ENCODE data around the gene F2RL3.

Gene F2RL3

GRCh38 chr19:16875584-16876555 is 12.9 kb upstream of the F2RL3 start:
- no peak for DNase-seq

GRCh38 chr19:16876904-16877361 is 11.9 kb upstream of the F2RL3 start:
- DNase-seq, result no peak

GRCh38 chr19:16877581-16877980 is 11.2 kb upstream of the F2RL3 start:
- DNase-seq, result no peak

GRCh38 chr19:16878181-16878965 is 10.4 kb upstream of the F2RL3 start:
- DNase-seq, result no peak

- no peak for DNase-seq
These were observed 7.8 kb upstream of the F2RL3 start for GRCh38 chr19:16880884-16881554.

GRCh38 chr19:16882146-16882545 is 6.7 kb upstream of the F2RL3 start:
- no peak for DNase-seq

- DNase-seq, result no peak
These were observed 5.3 kb upstream of the F2RL3 start for GRCh38 chr19:16883522-16883921.

- DNase-seq, result no peak
These were observed 3.6 kb upstream of the F2RL3 start for GRCh38 chr19:16885166-16885565.

GRCh38 chr19:16886305-16886880 is 2.4 kb upstream of the F2RL3 start:
- peak; percentile 8 for DNase-seq

- no peak for DNase-seq
These were observed 1.2 kb upstream of the F2RL3 start for GRCh38 chr19:16887353-16888265.

- peak; percentile 10 for DNase-seq
These were observed 625 bp downstream of the F2RL3 start for GRCh38 chr19:16889366-16889882.

- no peak for DNase-seq
These were observed 1.2 kb downstream of the F2RL3 start for GRCh38 chr19:16889883-16890460.

GRCh38 chr19:16890461-16891184 is 1.8 kb downstream of the F2RL3 start:
- DNase-seq, result no peak

GRCh38 chr19:16891696-16892382 is 3.0 kb downstream of the F2RL3 start:
- DNase-seq, result no peak

- no peak for DNase-seq
These were observed 3.6 kb downstream of the F2RL3 start for GRCh38 chr19:16892436-16892835.

GRCh38 chr19:16892868-16893685 is 4.3 kb downstream of the F2RL3 start:
- no peak for DNase-seq

- DNase-seq, result no peak
These were observed 4.8 kb downstream of the F2RL3 start for GRCh38 chr19:16893686-16893989.

- DNase-seq, result no peak
These were observed 5.3 kb downstream of the F2RL3 start for GRCh38 chr19:16894080-16894479.
